Esophagus muscularis mucosa (tissue), 4 donors: Measurements from ENCODE around the gene RBMS3.

ENCODE experiments used
- EP300 ChIP-seq: sonication (generic); formaldehyde crosslinking; IDR thresholded peaks from one replicate; pipeline ENCODE4 v1.6.1; 2017; ENCODE audit warnings: antibody characterized with exemption
- POLR2A ChIP-seq: fragments of 450-650 bp; IDR thresholded peaks from one replicate; pipeline ENCODE4 v1.6.1; 2017; ENCODE audit warnings: antibody characterized with exemption, moderate library complexity, mild to moderate bottlenecking, low read depth
- TF ChIP-seq, protein P1 (sequence below), 3 experiments: fragments of 200-600 bp in 2 of 3; fragments of 450-650 bp in 1 of 3; sonication (generic) in 2 of 3; IDR thresholded peaks; one replicate each; pipeline ENCODE4 v1.5.1; 2017 to 2019; ENCODE audit warnings: antibody characterized with exemption in 3 of 3, mild to moderate bottlenecking in 2 of 3, moderate library complexity in 1 of 3

DNA sequence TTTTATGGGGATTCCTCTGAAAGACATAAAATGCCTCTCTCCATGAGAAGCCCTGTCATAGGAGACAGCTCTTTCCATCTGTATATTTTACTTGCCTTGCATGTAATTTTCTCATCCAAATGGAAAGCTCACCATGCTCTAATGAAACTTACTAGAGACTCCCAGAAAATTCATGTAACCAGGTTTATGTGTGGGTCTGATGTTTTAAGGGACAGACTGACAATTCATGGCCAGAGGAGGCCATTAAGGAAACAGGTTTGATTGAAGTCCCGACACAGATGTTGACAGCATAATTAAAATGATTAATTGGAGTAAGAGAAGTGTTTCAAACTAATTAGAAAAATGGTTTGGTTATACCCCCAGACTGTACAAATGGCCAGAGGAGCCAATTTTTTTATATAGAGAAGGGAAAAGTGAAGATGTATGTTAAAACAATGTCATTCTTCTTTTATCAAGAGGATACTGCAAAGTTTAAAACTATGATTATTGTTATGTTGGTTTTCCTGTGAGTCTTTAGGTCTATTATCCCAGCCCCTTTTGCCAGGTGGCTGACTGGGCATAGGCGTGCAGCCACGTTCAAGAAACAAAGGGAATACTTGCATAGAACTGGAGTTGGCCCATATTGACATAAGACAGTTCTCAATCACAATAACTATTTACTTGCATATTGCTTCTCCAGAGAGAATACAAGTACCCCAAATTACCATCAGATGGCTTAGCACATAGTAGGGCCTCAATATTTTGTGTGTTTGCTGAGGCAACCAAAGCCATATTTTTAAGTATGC lies 64.8 kb downstream of the RBMS3 start:
- TF ChIP-seq POLR2A (no peak), EP300 (no peak)
- TF ChIP-seq, protein P1, sequence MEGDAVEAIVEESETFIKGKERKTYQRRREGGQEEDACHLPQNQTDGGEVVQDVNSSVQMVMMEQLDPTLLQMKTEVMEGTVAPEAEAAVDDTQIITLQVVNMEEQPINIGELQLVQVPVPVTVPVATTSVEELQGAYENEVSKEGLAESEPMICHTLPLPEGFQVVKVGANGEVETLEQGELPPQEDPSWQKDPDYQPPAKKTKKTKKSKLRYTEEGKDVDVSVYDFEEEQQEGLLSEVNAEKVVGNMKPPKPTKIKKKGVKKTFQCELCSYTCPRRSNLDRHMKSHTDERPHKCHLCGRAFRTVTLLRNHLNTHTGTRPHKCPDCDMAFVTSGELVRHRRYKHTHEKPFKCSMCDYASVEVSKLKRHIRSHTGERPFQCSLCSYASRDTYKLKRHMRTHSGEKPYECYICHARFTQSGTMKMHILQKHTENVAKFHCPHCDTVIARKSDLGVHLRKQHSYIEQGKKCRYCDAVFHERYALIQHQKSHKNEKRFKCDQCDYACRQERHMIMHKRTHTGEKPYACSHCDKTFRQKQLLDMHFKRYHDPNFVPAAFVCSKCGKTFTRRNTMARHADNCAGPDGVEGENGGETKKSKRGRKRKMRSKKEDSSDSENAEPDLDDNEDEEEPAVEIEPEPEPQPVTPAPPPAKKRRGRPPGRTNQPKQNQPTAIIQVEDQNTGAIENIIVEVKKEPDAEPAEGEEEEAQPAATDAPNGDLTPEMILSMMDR (IDR thresholded peaks at IDR 0.05) = no peak
